ENCODE measurements around the gene TEAD1. TPM values are rescaled to one million over a fixed set of nuclear protein-coding genes. Genes with fewer than 3 reads are reported as not detected.

Gene TEAD1
- total RNA-seq, 2 experiments from 2014 or later, result 5.6 to 10.8 TPM

- H2AFZ ChIP-seq (ENCODE audit: low read length), result no peak overlapping the region
- no TSS peak for BruUV-seq (replicated peaks)
- no peaks in the 10 kb centered on the region for H3K36me3 ChIP-seq (ENCODE audit: insufficient read depth, low read length)
- H3K27ac ChIP-seq (ENCODE audit: low read depth, low read length, poor library complexity, severe bottlenecking), result no peak overlapping the region
- no peaks in the 10 kb centered on the region for H3K9me2 ChIP-seq (ENCODE audit: insufficient read depth, low read length)
- no peak overlapping the region for H3K4me3 ChIP-seq (ENCODE audit: low read depth, low read length, poor library complexity, severe bottlenecking)
- ChIA-PET POLR2A (no interaction called here), CTCF (ENCODE audit: unreplicated experiment) (no interaction called here)
- no peaks in the 10 kb centered on the region for H3K79me2 ChIP-seq (ENCODE audit: insufficient read depth, low read depth, low read length)
- no peaks in the 10 kb centered on the region; the same call in 1 of the 2 replicates for H4K20me1 ChIP-seq (ENCODE audit: insufficient read depth, low read length)
- no peak for DNase-seq (ENCODE audit: low spot score)
- H3K9me3 ChIP-seq (ENCODE audit: low read length), result no peaks in the 10 kb centered on the region
- H3K4me2 ChIP-seq (ENCODE audit: low read length), result no peak overlapping the region
- TF ChIP-seq EZH2phosphoT487 (IDR thresholded peaks at IDR 0.05; ENCODE audit: borderline replicate concordance, low read depth, low read length) (no peak), CTCF (conservative IDR thresholded peaks at IDR 0.05; ENCODE audit: low read length) (no peak)
- H3K4me1 ChIP-seq (ENCODE audit: insufficient read depth, low read length, poor library complexity, severe bottlenecking), result no peaks in the 10 kb centered on the region
- intact Hi-C loops (cut with micrococcal nuclease; ENCODE audit: unreplicated experiment), result no loop called here
These were observed 69.7 kb downstream of the TEAD1 start for GRCh38 chr11:12743834-12744449.

- ChIA-PET CTCF (ENCODE audit: unreplicated experiment) (no interaction called here), POLR2A (interaction anchor here (0.7 kb wide), 1 partner anchor 186 kb away, joined by 3 read pairs; no protein-coding TSS in a partner anchor)
These were observed 70.7 kb downstream of the TEAD1 start for GRCh38 chr11:12744826-12745502.

More at GRCh38 chr11:12744826-12745502, 70.7 kb downstream of the TEAD1 start:
- no TSS peak for BruUV-seq (replicated peaks)
- intact Hi-C loops (cut with micrococcal nuclease; ENCODE audit: unreplicated experiment), result no loop called here
- no peaks in the 10 kb centered on the region for H3K36me3 ChIP-seq (ENCODE audit: insufficient read depth, low read length)
- H3K9me3 ChIP-seq (ENCODE audit: low read length), result no peaks in the 10 kb centered on the region
- TF ChIP-seq CTCF (conservative IDR thresholded peaks at IDR 0.05; ENCODE audit: low read length) (no peak), EZH2phosphoT487 (IDR thresholded peaks at IDR 0.05; ENCODE audit: borderline replicate concordance, low read depth, low read length) (no peak)
- H3K4me3 ChIP-seq (ENCODE audit: low read depth, low read length, poor library complexity, severe bottlenecking), result no peak overlapping the region
- DNase-seq (ENCODE audit: low spot score), result no peak
- no peaks in the 10 kb centered on the region for H3K79me2 ChIP-seq (ENCODE audit: insufficient read depth, low read depth, low read length)
- no peaks in the 10 kb centered on the region for H3K9me2 ChIP-seq (ENCODE audit: insufficient read depth, low read length)
- H4K20me1 ChIP-seq (ENCODE audit: insufficient read depth, low read length), result no peaks in the 10 kb centered on the region; the same call in 1 of the 2 replicates
- no peak overlapping the region for H3K4me2 ChIP-seq (ENCODE audit: low read length)
- no peak overlapping the region for H3K27ac ChIP-seq (ENCODE audit: low read depth, low read length, poor library complexity, severe bottlenecking)
- H3K4me1 ChIP-seq (ENCODE audit: insufficient read depth, low read length, poor library complexity, severe bottlenecking), result no peaks in the 10 kb centered on the region
- no peak overlapping the region for H2AFZ ChIP-seq (ENCODE audit: low read length)
